K562 (cell line): ENCODE results near the gene RSPRY1. TPM values are rescaled to one million over a fixed set of nuclear protein-coding genes. Genes with fewer than 3 reads are reported as not detected.
A peak's percentile ranks its signal among the peaks of the same experiment; 100 is the strongest.

Experiments
- CBFA2T3 ChIP-seq: fragments of 450-650 bp; IDR thresholded peaks from 2 replicates; pipeline ENCODE4 v1.6.1; 2017
- CCNT2 ChIP-seq: IDR thresholded peaks from 2 replicates; pipeline ENCODE4 v1.6.1; 2011; ENCODE audit warnings: borderline replicate concordance, low read depth, mild to moderate bottlenecking, moderate library complexity, mixed read lengths, low read length; ENCODE audit not compliant: insufficient read length; ENCODE audit errors: extremely low read depth
- FOSL1 ChIP-seq: fragments of 200-800 bp; sonication (Bioruptor generic); conservative IDR thresholded peaks from 2 replicates; pipeline ENCODE4 v1.6.1; 2016; ENCODE audit warnings: missing genetic modification characterization, missing compliant biosample characterization
- HEY1 ChIP-seq: fragments of 250-450 bp; sonication (Bioruptor Pico); IDR thresholded peaks from 2 replicates; pipeline ENCODE4 v1.5.0; 2020; ENCODE audit warnings: mild to moderate bottlenecking, moderate library complexity, borderline replicate concordance
- MTA3 ChIP-seq: fragments of 450-650 bp; formaldehyde crosslinking; IDR thresholded peaks from 2 replicates; pipeline ENCODE4 v1.6.1; 2017; ENCODE audit warnings: mild to moderate bottlenecking, borderline replicate concordance
- TOE1 ChIP-seq, 2 experiments: fragments of 450-650 bp in 1 of 2; sonication (generic) in 1 of 2; formaldehyde crosslinking in 1 of 2; IDR thresholded peaks; 2 replicates each; pipeline versions ENCODE4 v1.7.1 to v1.8.0; 2016 to 2022; ENCODE audit warnings: borderline replicate concordance in 2 of 2, mild to moderate bottlenecking in 2 of 2, antibody characterized with exemption in 1 of 2, inconsistent platforms in 1 of 2, low read depth in 1 of 2, missing genetic modification reagents in 1 of 2, moderate library complexity in 1 of 2
- ZNF282 ChIP-seq: sonication (generic); formaldehyde crosslinking; IDR thresholded peaks from 2 replicates; pipeline ENCODE4 v1.8.1; 2023; ENCODE audit warnings: missing genetic modification reagents
- polyA plus RNA-seq, 8 experiments: library from polyadenylated mRNA; depleted of rRNA in 4 of 8; stranded (reverse) in 5 of 8; unstranded in 3 of 8; fragments of >200 nt; fragmentation: Nextera tagmentation in 2 of 8; fragmentation: Illumina TruSeq in 1 of 8; extraction: Ambion mirVana in 2 of 8; extraction: Trizol in 1 of 8; gene quantifications; 2 replicates each; pipeline versions ENCODE4 v1.2.1 to v1.2.3, GENCODE V29; 2011 to 2014; ENCODE audit warnings: inconsistent platforms in 1 of 8, missing spikeins in 1 of 8
- total RNA-seq, 7 experiments: library from RNA; depleted of rRNA in 6 of 7; stranded (reverse); fragments of >200 nt in 6 of 7; fragmentation: Illumina TruSeq in 2 of 7; extraction: Trizol in 2 of 7; gene quantifications; 2 replicates each; pipeline versions ENCODE4 v1.2.1 to v1.2.3, GENCODE V29; 2011 to 2021; ENCODE audit warnings: low replicate concordance in 1 of 7
- TF ChIP-seq, protein P1 (sequence below): conservative IDR thresholded peaks from 2 replicates; pipeline ENCODE4 v1.6.1; 2011; ENCODE audit warnings: low read depth, mild to moderate bottlenecking, low read length; ENCODE audit not compliant: control insufficient read depth
- TF ChIP-seq, protein P2 (sequence below): sonication (generic); formaldehyde crosslinking; IDR thresholded peaks from 2 replicates; pipeline ENCODE4 v1.9.0; 2022; ENCODE audit warnings: mild to moderate bottlenecking, missing genetic modification reagents
- TF ChIP-seq, protein P3 (sequence below): fragments of 200-800 bp; sonication (Bioruptor generic); IDR thresholded peaks from 2 replicates; pipeline ENCODE4 v1.6.1; 2017; ENCODE audit warnings: missing genetic modification characterization, missing compliant biosample characterization
- TF ChIP-seq, protein P4 (sequence below): fragments of 200-800 bp; sonication (Bioruptor generic); IDR thresholded peaks from 2 replicates; pipeline ENCODE4 v1.6.1; 2017; ENCODE audit warnings: missing genetic modification characterization, missing compliant biosample characterization
- TF ChIP-seq, protein P5 (sequence below): fragments of 450-650 bp; formaldehyde crosslinking; IDR thresholded peaks from 2 replicates; pipeline ENCODE4 v1.4.0; 2022; ENCODE audit warnings: mild to moderate bottlenecking, moderate library complexity
- TF ChIP-seq, protein P6 (sequence below): fragments of 450-650 bp; conservative IDR thresholded peaks from 2 replicates; pipeline ENCODE4 v1.6.1; 2016; ENCODE audit warnings: missing genetic modification characterization, low read depth, mild to moderate bottlenecking, missing compliant biosample characterization, moderate library complexity
- TF ChIP-seq, protein P7 (sequence below): fragments of 250-450 bp; sonication (Bioruptor Pico); IDR thresholded peaks from 2 replicates; pipeline ENCODE4 v1.5.0; 2022; ENCODE audit warnings: mild to moderate bottlenecking

Gene RSPRY1
- total and polyA plus RNA-seq, 9 of the 15 experiments (the other 6 are each of a cell fraction or from before 2014, with no cell fraction given), result 10.2 to 27.8 (median 20.8) TPM

DNA sequence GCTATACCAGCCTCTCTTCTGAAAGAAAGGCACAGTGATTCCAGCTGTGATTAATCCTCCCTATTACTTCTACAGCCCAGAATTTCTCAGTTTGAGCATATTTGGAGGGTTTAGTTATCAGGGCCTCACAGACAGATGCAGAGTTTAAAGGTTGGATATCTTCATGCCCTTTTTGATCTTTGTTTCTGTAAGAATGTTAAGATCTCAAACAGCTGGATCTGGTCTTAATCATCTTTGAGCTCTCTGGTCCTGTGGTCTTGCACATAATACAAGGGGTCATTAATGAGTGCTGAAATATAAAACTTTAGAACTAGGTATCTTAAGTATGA lies 49.9 kb downstream of the RSPRY1 start (continued):
- TF ChIP-seq, protein P1, sequence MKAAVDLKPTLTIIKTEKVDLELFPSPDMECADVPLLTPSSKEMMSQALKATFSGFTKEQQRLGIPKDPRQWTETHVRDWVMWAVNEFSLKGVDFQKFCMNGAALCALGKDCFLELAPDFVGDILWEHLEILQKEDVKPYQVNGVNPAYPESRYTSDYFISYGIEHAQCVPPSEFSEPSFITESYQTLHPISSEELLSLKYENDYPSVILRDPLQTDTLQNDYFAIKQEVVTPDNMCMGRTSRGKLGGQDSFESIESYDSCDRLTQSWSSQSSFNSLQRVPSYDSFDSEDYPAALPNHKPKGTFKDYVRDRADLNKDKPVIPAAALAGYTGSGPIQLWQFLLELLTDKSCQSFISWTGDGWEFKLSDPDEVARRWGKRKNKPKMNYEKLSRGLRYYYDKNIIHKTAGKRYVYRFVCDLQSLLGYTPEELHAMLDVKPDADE, result no peak
- TF ChIP-seq, protein P2, sequence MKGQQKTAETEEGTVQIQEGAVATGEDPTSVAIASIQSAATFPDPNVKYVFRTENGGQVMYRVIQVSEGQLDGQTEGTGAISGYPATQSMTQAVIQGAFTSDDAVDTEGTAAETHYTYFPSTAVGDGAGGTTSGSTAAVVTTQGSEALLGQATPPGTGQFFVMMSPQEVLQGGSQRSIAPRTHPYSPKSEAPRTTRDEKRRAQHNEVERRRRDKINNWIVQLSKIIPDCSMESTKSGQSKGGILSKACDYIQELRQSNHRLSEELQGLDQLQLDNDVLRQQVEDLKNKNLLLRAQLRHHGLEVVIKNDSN, result no peak
- TF ChIP-seq CBFA2T3 (peak; percentile 23; the same call in 1 of the 2 replicates), MTA3 (no peak), HEY1 (CRISPR knock-in tag) (no peak), ZNF282 (no peak), TOE1 (IDR thresholded peaks at IDR 0.05; ENCODE audit: borderline replicate concordance) (0 out of 2 replicates have a peak, but pooled peaks have one; percentile 4), TOE1 (CRISPR knock-in tag; IDR thresholded peaks at IDR 0.05; ENCODE audit: borderline replicate concordance, low read depth) (no peak), CCNT2 (no peak), FOSL1 (tag) (0 out of 2 replicates have a peak, but pooled peaks have one; percentile 39)
- TF ChIP-seq, protein P3, sequence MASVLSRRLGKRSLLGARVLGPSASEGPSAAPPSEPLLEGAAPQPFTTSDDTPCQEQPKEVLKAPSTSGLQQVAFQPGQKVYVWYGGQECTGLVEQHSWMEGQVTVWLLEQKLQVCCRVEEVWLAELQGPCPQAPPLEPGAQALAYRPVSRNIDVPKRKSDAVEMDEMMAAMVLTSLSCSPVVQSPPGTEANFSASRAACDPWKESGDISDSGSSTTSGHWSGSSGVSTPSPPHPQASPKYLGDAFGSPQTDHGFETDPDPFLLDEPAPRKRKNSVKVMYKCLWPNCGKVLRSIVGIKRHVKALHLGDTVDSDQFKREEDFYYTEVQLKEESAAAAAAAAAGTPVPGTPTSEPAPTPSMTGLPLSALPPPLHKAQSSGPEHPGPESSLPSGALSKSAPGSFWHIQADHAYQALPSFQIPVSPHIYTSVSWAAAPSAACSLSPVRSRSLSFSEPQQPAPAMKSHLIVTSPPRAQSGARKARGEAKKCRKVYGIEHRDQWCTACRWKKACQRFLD (CRISPR knock-in tag), result no peak
- TF ChIP-seq, protein P4, sequence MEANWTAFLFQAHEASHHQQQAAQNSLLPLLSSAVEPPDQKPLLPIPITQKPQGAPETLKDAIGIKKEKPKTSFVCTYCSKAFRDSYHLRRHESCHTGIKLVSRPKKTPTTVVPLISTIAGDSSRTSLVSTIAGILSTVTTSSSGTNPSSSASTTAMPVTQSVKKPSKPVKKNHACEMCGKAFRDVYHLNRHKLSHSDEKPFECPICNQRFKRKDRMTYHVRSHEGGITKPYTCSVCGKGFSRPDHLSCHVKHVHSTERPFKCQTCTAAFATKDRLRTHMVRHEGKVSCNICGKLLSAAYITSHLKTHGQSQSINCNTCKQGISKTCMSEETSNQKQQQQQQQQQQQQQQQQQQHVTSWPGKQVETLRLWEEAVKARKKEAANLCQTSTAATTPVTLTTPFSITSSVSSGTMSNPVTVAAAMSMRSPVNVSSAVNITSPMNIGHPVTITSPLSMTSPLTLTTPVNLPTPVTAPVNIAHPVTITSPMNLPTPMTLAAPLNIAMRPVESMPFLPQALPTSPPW (CRISPR knock-in tag), result no peak
- TF ChIP-seq, protein P5, sequence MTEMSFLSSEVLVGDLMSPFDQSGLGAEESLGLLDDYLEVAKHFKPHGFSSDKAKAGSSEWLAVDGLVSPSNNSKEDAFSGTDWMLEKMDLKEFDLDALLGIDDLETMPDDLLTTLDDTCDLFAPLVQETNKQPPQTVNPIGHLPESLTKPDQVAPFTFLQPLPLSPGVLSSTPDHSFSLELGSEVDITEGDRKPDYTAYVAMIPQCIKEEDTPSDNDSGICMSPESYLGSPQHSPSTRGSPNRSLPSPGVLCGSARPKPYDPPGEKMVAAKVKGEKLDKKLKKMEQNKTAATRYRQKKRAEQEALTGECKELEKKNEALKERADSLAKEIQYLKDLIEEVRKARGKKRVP (CRISPR knock-in tag), result no peak
- TF ChIP-seq, protein P6, sequence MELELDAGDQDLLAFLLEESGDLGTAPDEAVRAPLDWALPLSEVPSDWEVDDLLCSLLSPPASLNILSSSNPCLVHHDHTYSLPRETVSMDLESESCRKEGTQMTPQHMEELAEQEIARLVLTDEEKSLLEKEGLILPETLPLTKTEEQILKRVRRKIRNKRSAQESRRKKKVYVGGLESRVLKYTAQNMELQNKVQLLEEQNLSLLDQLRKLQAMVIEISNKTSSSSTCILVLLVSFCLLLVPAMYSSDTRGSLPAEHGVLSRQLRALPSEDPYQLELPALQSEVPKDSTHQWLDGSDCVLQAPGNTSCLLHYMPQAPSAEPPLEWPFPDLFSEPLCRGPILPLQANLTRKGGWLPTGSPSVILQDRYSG (tag), result no peak
- TF ChIP-seq, protein P7, sequence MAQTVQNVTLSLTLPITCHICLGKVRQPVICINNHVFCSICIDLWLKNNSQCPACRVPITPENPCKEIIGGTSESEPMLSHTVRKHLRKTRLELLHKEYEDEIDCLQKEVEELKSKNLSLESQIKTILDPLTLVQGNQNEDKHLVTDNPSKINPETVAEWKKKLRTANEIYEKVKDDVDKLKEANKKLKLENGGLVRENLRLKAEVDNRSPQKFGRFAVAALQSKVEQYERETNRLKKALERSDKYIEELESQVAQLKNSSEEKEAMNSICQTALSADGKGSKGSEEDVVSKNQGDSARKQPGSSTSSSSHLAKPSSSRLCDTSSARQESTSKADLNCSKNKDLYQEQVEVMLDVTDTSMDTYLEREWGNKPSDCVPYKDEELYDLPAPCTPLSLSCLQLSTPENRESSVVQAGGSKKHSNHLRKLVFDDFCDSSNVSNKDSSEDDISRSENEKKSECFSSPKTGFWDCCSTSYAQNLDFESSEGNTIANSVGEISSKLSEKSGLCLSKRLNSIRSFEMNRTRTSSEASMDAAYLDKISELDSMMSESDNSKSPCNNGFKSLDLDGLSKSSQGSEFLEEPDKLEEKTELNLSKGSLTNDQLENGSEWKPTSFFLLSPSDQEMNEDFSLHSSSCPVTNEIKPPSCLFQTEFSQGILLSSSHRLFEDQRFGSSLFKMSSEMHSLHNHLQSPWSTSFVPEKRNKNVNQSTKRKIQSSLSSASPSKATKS (CRISPR knock-in tag), result no peak
